ENCODE data around the gene UNC13D. TPM values are rescaled to one million over a fixed set of nuclear protein-coding genes. Genes with fewer than 3 reads are reported as not detected.

The UNC13D gene
- total RNA-seq, 1 experiment from 2014 or later = 20.2 TPM

- Histone ChIP-seq H3K4me3 (replicated peaks in 1 of 2; ENCODE audit: low read depth in 1 of 2, low read length in 2 of 2) (no peak overlapping the region), H3K36me3 (ENCODE audit: control insufficient read depth in 1 of 2, insufficient read depth in 2 of 2, low read length in 2 of 2) (peaks cover 18 to 37% of the 10 kb centered on the region in 2 experiments; a peak in 3 of 4 replicates), H3K4me2 (ENCODE audit: low read length) (no peak overlapping the region), H3K9ac (ENCODE audit: low read length) (no peak overlapping the region), H2AFZ (ENCODE audit: low read depth, low read length, poor library complexity, severe bottlenecking) (no peak overlapping the region), H3K4me1 (ENCODE audit: control insufficient read depth in 1 of 2, insufficient read depth in 2 of 2, low read length in 2 of 2) (no peaks in the 10 kb centered on the region), H3K79me2 (ENCODE audit: insufficient read depth, low read length) (no peaks in the 10 kb centered on the region), H4K20me1 (ENCODE audit: insufficient read depth) (no peaks in the 10 kb centered on the region), H3K27me3 (ENCODE audit: insufficient read depth, low read length) (no peaks in the 10 kb centered on the region), H3K9me2 (ENCODE audit: insufficient read depth) (no peaks in the 10 kb centered on the region), H3K9me3 (ENCODE audit: control insufficient read depth in 1 of 2, insufficient read depth in 1 of 2, low read depth in 1 of 2, low read length in 2 of 2) (no peaks in the 10 kb centered on the region), H3K27ac (ENCODE audit: low read depth, low read length) (no peak overlapping the region)
- no peak for ATAC-seq
- POLR2A ChIA-PET = interaction anchor here (0.7 to 1.6 kb wide), 2 partner anchors 18 to 41 kb away, joined by 3 to 6 read pairs; a partner anchor contains a TSS
- DNase-seq (ENCODE audit: low read depth, low spot score) = no peak
- TF ChIP-seq SRF (IDR thresholded peaks at IDR 0.05; ENCODE audit: low read depth) (no peak), ELF1 (IDR thresholded peaks at IDR 0.05; ENCODE audit: borderline replicate concordance, low read depth) (no peak), CTCF (IDR thresholded peaks at IDR 0.05 in 2 of 3, conservative IDR thresholded peaks at IDR 0.05 in 1 of 3; ENCODE audit: borderline replicate concordance in 1 of 3, insufficient read depth in 1 of 3, low read depth in 2 of 3, low read length in 2 of 3) (no peak), SP1 (IDR thresholded peaks at IDR 0.05; ENCODE audit: low read depth) (no peak), ATF3 (IDR thresholded peaks at IDR 0.05) (no peak), MAX (IDR thresholded peaks at IDR 0.05) (no peak), POLR2AphosphoS5 (IDR thresholded peaks at IDR 0.05; ENCODE audit: low read depth, low read length) (no peak), RAD21 (IDR thresholded peaks at IDR 0.05; ENCODE audit: low read depth) (no peak), FOSL1 (IDR thresholded peaks at IDR 0.05; ENCODE audit: low read depth) (no peak)
- RAD21 ChIA-PET (ENCODE audit: low non-redundant PET in 1 of 2, low total read pairs in 2 of 2, uncharacterized antibody in 2 of 2, unreplicated experiment in 2 of 2) = no interaction called here
- CTCF ChIA-PET = interaction anchor here (1.7 kb wide), 1 partner anchor 9 kb away, joined by 6 read pairs; no protein-coding TSS in a partner anchor
- intact Hi-C loops (cut with micrococcal nuclease) = no loop called here
- BruUV-seq (replicated peaks) = no TSS peak
These were observed 23.8 kb downstream of the UNC13D start for GRCh38 chr17:75820094-75821080.
